GM08714 (cell line): ENCODE measurements around the gene MYO3B.

Source experiments
- H3K4me3 ChIP-seq: fragments of 200-500 bp; sonication (Bioruptor generic); 2 replicates; pipeline ENCODE4 v1.5.1; 2014; ENCODE audit warnings: mild to moderate bottlenecking, low read length, inconsistent platforms
- ZNF274 ChIP-seq: IDR thresholded peaks from 2 replicates; pipeline ENCODE4 v1.6.1; 2012; ENCODE audit warnings: mild to moderate bottlenecking, low read depth, low read length

Gene MYO3B

DNA sequence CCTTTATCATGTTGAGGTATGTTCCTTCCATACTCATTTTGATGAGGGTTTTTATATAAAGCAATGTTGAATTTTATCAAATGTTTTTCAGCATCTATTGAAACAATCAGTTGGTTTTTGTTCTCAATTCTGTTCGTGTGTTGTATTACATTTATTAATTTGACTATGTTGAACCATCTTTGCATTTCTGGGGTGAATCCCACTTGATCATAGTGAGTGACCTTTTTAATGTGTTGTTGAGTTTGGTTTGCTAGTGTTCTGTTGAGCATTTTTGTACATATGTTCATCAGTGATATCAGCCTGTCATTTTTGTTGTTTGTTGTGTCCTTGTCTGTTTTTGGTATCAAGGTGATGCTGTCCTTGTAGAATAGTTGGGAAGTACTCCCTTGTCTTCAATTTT, 110.9 kb downstream of the MYO3B start:
- no peak for TF ChIP-seq ZNF274
- no peak overlapping the region for H3K4me3 ChIP-seq

DNA sequence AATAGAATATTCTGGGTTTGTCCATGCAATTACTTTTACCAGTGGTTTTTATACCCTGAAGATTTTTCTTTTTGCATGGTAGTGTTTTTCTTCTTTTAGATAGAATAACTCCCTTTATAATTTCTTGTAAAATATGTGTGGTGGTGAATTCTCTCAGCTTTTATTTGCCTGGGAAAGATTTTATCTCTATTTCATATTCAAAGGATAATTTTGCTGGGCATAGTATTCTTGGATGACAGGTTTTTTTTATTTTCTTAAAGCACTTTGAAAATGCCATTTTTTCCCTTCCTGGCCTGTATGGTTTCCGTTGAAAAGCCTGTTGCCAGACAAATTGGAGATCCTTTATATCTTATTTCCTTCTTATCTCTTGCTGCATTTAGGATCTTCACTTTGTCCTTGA, 113.5 kb downstream of the MYO3B start:
- no peak overlapping the region for H3K4me3 ChIP-seq
- no peak for TF ChIP-seq ZNF274

DNA sequence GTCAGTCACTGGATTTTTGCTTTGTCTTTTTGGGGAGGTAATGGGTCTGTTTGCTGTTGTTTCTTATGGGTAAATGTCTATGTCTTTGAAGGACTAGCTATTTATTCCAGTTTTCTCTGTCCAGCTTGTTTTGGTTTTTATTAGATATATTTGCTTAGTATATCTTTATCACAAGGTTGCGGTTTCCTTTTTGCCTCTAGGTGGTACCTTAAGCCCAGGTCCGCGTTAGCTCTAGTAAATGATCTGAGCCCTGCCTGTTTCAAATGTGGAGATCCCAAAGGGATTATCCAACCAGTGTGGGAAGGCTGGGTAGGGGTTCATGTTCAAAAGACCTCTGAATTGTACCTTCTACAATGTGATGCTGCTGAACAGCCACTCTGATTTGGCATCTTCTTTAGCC, 114.5 kb downstream of the MYO3B start:
- H3K4me3 ChIP-seq, result no peak overlapping the region
- no peak for TF ChIP-seq ZNF274

DNA sequence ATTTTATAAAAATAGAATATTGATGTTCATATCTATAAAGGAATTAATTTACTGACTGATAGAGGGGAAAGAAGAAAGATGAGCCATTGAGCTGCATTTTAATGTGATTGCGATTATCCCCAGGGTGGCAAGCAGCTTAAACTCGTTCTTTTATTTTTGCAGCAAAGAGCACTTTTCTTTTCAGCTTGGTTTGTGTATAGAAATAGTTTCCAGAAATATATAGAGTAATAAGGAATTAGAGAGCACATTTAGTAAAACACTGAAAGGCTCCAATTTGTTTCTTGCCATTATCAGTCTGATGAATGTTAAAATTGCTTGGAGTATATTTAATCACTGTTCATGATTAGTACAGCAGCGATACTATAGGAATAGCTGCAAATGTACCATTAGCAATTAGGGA, 119.5 kb downstream of the MYO3B start:
- TF ChIP-seq ZNF274, result no peak

DNA sequence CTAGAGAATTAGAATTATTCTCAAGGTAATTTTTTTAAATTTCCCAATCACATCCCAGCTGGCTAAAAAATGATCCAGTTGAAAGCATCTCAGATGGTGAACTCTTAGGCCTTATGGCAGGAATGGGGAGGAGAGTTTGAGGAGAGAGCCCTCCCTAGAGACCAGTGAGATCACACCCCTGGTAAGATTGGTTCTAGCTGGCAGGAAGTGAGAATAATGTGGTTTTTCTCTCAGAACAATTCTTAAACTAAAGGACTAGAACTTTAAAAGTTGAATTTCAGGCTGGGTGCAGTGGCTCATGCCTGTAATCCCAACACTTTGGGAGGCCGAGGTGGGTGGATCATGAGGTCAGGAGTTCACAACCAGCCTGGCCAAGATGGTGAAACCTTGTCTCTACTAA, 120.2 kb downstream of the MYO3B start:
- TF ChIP-seq ZNF274, result no peak
- H3K4me3 ChIP-seq, result no peak overlapping the region

More for the DNA sequence above, 119.5 kb downstream of the MYO3B start:
- no peak overlapping the region for H3K4me3 ChIP-seq

DNA sequence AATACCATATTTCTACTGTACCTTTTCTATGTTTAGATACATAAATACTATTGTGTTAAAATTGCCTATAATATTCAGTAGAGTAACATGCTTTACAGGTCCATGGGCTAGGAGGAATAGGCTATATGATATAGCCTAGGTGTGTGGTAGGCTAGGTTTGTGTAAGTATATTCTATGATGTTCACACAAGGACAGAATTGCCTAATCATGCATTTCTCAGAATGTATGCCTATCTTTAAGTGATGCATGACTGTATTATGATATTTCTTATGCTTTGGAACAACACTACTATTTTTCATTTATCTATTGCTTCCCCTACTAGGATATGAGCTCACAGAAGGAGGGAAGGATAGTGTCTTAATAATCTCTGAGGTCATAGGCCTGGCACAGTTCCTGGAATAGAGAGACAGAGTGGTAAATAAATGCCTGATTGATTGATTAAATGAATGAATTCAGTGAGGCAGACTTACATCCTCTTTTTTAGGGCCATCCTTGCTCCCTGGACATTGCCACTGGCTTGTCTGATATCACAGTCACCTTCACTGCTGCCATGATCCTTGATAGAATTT, 121.0 kb downstream of the MYO3B start:
- no peak overlapping the region for H3K4me3 ChIP-seq
- TF ChIP-seq ZNF274, result no peak

DNA sequence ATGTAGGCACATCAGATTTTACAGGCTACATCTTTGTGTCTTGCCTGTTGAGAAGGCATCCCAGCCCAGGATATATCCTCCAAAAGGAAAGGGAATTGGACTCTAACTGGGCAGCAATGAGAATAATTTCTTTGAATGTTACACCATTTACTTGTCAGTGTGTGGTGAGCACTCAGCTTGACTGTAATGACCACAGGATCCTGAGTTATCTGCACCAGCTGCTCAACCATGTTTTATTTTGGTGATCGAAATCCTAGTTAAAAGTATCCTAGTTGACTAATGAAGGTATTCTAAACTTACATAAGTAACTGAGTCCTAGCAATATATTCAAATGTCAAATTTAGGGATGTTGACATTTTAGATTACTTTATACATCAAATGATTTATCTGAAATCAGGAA, 123.0 kb downstream of the MYO3B start:
- no peak overlapping the region for H3K4me3 ChIP-seq
- TF ChIP-seq ZNF274, result no peak

DNA sequence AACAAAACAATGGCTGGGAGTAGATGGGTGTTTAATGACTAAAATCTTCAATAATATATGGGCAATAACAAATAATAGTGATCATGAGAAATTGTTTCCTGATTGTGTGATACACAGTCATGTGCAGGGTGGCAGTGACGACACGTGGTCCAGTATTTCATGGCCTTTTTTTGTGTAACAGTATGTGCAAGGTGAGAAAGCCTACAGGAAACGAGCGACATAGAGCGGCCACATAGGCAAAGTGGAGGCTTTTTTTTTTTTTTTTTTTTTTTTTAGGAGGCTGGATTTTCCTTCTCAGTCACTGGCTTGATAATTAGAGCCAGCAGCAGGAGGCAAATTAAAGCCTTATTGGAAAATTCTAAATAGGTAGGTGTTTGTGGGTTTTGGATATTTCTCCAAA, 123.7 kb downstream of the MYO3B start:
- TF ChIP-seq ZNF274, result no peak
- no peak overlapping the region for H3K4me3 ChIP-seq

DNA sequence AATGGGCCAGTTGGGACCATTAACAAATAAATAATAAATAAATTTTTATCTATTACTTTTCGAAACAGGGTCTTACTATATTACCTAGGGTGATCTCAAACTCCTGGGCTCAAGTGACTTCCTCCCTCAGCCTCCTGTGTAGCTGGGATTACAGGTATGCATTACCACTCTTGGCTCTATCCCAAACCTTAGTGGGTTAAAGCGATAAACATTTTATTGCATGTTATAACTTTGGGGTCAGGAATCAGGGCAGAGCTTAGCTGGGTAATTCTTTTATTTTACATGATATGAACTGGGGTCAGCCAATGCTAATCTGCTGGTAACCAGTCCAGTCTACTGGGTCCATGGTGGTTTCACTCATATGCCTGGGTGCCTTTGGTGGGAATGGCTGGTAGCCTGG, 127.8 kb downstream of the MYO3B start:
- no peak overlapping the region for H3K4me3 ChIP-seq
- TF ChIP-seq ZNF274, result no peak

DNA sequence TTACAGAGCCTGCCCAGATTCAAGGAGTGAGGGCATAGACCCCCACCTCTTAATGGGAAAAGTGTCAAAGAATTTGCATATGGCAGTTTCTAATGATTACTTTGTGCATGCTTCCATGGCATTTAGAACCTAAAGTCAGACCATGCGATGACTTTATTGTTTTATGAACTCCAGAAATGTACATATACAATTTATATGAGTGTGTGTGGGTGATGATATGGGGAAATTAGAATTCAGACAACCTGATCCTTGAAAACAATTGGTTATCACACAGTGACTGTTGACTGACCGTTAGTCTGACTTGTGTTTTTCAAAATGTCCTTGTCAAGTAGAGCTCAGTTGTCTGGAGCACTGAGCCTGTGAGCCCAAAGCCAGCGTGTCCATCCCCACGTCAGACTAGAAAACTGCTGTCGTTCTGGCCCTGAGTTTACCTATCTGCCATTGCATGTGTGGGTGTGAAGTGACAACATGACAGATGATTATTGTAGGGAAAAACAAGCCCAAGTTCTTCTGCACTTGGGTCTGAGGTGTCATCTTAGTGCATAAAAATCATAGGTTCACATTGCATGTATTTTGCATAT, 128.4 kb downstream of the MYO3B start:
- H3K4me3 ChIP-seq, result no peak overlapping the region
- no peak for TF ChIP-seq ZNF274

DNA sequence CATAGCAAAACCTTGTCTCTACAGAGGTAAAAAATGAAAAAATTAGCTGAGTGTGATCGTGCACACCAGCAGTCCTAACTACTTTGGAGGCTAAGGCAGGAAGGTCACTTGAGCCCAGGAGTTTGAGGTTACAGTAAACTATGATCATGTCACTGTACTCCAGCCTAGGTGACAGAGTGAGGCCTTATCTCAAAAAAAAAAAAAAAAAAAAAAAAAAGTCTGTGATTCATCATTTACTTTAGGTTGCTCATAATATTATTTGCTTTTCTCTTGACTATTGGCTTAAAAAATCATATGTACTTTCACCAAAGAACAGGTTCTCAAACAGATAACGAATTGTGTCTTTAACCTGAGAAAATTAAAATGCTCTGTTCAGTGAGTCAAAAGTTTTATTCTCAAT, 129.1 kb downstream of the MYO3B start:
- no peak overlapping the region for H3K4me3 ChIP-seq
- TF ChIP-seq ZNF274, result no peak

DNA sequence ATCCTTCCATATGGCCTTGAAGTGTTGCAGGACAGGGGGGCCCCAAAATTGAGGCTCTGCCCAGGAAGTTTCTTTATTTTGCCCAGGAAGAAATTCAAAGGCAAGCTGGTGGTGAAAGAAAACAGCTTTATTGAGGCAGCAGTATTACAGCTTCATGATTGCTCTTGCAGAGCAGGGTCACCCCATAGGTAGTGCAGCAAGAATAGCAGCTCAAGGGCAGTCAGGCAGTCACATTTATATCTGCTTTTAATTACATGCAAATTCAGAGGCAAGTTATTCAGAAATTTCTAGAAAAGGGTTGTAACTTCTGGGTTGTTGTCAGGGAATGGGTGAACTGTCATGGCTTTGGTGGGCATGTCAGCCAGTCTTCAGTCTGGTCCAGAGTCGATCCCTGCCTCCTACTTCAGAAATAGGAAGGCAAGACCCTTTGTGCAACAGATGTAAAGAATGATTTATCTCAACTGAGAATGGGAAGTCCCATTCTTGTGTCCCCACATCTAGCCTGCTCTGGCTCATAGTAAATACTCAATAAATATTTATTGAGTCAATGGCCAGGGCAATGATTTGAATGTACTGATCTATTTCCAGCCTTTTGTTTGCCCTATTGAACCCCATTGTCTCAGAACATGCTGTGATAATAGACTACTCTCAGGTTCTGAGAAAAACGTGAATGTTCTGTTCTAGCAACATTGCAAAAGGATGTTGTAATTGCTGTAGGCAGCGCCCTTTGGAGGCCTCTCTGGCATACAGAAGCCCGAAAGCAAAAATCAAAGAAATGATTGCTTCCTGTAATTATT, 129.8 kb downstream of the MYO3B start:
- no peak for TF ChIP-seq ZNF274

DNA sequence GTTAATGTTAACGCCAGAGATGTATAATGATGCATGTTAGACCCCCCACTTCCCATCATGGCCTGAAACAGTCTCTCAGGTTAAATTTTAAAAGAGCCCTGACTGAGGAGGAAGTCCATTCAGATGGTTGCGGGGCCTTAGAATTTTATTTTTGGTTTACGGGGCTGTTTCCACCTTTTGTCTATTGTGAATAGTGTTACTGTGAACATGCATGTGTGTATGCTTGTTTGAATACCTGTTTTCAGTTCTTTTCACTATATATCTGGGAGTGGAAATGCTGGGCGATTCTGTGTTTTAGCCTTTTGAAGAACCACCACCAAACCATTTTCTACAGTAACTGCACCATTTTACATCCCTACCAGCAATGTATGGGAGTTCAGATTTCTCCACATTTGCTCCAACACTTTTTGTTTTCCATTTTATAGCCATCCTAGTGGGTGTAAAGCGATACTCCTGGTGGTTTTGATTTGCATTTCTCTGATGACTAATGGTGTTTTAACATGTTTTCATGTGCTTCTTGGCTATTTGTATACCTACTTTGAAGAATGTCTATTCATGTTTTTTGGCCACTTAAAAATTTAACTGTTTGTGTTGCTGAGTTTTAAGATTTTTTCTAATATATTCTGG, 133.0 kb downstream of the MYO3B start:
- no peak for TF ChIP-seq ZNF274
- H3K4me3 ChIP-seq, result no peak overlapping the region

More for the DNA sequence above, 129.8 kb downstream of the MYO3B start:
- no peak overlapping the region for H3K4me3 ChIP-seq

DNA sequence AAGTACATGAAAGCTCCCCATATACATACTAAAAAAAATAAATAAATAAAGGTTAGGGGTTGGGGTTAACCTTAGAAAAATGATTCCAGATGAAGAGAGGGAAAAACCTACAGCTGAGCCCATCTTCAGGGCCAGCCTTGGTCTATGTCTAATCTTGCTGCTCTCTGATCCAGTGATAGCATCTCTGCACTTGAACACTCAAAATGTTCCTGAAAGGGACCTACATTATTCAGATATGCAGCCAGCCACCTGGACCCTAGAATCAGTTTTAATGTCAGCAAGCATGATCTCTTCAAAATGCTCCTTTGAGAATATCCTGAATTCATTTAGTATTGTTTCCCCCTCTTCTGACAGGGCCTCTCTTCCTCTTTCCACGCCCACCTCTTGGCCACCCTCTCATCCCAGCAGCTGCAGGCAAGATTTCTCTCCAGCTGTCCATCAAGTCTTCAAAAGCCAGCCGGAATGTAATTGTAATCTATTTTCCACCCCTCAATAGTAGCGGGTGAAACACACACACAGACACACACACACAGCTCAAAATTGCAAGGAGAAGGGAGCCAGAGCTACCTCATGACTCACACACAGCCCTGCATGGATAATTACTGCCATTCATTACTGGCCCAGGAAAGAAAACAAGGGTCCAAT, 135.5 kb downstream of the MYO3B start:
- no peak overlapping the region for H3K4me3 ChIP-seq
- TF ChIP-seq ZNF274, result no peak

DNA sequence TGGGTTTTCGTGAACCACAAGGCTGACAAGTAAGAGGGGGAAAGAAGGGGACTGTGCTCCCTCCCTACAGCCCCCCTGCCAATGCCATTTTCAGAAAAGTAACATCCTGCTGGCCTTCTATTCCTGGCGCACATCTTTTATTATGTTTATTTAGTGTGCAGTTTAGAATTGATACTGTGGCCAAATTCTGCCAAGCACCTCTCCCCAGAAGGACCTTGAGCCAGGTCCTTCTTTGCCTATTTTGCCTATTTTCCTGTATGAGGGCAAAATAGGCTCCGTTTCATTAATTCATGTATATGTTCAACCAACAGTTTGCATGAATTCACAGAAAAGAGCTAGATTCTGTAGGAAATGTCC, 136.0 kb downstream of the MYO3B start:
- TF ChIP-seq ZNF274, result no peak
- H3K4me3 ChIP-seq, result no peak overlapping the region
